Uterus (tissue), 2 donors: Measurements from ENCODE around the gene CACNA1A.

Experiments
- POLR2A ChIP-seq, 2 donors: fragments of 450-650 bp; IDR thresholded peaks; one replicate each; pipeline ENCODE4 v1.6.1; 2016; ENCODE audit warnings: antibody characterized with exemption in 2 of 2, mild to moderate bottlenecking in 1 of 2, moderate library complexity in 1 of 2
- TF ChIP-seq, protein P1 (sequence below), 4 experiments: fragments of 200-600 bp in 2 of 4; fragments of 450-650 bp in 2 of 4; sonication (generic) in 2 of 4; IDR thresholded peaks; one replicate each; pipeline ENCODE4 v1.5.1; 2016 to 2019; ENCODE audit warnings: antibody characterized with exemption in 4 of 4, mild to moderate bottlenecking in 2 of 4, moderate library complexity in 1 of 4

DNA sequence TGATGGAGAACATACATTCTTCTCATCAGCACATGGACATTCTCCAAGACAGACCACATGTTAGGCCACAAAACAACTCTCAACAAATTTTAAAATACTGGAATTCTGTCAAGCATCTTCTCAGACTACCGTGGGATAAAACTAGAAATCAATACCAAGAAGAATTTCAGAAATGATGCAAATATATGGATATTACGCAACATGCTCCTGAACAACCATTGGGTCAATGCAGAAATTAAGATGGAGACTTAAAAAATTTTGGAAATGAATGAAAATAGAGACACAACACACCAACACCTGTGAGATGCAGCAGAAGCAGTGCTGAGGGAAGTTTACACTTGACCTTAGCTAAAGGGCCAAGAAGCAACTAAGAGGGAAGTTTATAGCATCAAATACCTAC lies 162.8 kb downstream of the CACNA1A start:
- TF ChIP-seq, protein P1, sequence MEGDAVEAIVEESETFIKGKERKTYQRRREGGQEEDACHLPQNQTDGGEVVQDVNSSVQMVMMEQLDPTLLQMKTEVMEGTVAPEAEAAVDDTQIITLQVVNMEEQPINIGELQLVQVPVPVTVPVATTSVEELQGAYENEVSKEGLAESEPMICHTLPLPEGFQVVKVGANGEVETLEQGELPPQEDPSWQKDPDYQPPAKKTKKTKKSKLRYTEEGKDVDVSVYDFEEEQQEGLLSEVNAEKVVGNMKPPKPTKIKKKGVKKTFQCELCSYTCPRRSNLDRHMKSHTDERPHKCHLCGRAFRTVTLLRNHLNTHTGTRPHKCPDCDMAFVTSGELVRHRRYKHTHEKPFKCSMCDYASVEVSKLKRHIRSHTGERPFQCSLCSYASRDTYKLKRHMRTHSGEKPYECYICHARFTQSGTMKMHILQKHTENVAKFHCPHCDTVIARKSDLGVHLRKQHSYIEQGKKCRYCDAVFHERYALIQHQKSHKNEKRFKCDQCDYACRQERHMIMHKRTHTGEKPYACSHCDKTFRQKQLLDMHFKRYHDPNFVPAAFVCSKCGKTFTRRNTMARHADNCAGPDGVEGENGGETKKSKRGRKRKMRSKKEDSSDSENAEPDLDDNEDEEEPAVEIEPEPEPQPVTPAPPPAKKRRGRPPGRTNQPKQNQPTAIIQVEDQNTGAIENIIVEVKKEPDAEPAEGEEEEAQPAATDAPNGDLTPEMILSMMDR (IDR thresholded peaks at IDR 0.05): no peak
- no peak for TF ChIP-seq POLR2A (IDR thresholded peaks at IDR 0.05)
